ENCODE data around the gene GVQW3. TPM values are rescaled to one million over a fixed set of nuclear protein-coding genes. Genes with fewer than 3 reads are reported as not detected.

Gene GVQW3
- total RNA-seq, 1 experiment from 2014 or later: 6.2 TPM

DNA sequence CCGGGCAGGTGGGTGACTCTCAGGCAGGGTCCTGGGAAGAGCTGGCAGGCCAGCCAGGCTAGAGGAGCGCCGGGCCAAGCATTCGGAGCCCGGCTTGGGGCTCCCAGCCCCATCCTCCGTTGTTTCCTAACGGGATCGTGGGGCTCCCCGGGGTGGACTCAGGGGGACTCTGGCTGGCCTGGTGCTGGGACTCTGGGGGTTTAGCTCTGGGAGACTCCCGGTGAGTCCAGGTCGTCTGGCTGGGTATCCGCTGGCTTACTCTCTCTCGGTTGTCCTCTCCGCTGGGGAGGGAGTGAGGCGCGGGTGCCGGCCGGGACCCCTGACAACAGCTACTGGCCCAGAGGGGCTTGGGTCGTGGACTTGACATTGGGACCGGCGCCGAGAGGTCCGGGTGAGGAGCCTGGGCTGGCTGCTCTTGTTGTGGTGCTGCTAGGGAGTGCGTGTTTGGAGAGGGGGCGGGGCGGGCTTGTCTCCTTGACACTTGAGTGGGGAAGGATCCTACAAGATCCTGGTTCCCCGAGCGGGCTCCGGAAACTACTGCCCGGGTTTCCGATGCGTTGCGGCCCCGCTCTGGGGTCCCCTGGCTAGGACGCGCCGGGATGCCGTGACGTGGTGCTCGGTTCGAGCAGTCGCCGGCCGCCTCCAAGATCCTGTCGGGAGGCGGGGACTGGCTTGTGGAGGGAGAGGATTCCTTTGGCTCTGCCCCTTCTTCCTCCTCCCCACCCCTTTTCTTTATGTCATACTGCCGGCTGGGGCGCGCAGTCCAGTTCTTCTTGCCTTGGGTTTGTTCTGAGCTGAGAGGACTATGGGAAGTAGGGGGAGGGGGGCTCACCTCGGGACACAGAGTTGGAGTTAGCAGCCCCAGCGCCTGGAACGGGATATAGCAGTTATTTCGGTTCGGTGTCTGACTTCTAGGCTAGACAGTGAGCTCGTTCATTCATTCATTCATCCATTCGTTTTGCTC is 64.3 kb downstream of the GVQW3 start:
- DNase-seq (ENCODE audit: low spot score): peak; percentile 97
- Histone ChIP-seq H3K4me3 (ENCODE audit: low read depth, low read length, poor library complexity, severe bottlenecking) (peak overlapping the region; percentile 94), H3K27me3 (replicated peaks; ENCODE audit: insufficient read depth, low read depth, low read length, poor library complexity) (no peaks in the 10 kb centered on the region), H3K27ac (ENCODE audit: low read depth, low read length, poor library complexity, severe bottlenecking) (peak overlapping the region; percentile 91), H3K9me3 (ENCODE audit: low read depth, low read length, poor library complexity, severe bottlenecking) (no peaks in the 10 kb centered on the region), H3K36me3 (ENCODE audit: insufficient read depth, low read length, poor library complexity, severe bottlenecking) (peaks cover 34% of the 10 kb centered on the region), H3K4me1 (ENCODE audit: insufficient read depth, low read length, poor library complexity, severe bottlenecking) (peaks cover 18% of the 10 kb centered on the region)
- intact Hi-C loops (cut with micrococcal nuclease; ENCODE audit: unreplicated experiment): loop anchor here (2.0 kb wide), 1 partner anchor 65 kb away; the partner anchor contains the start of genes GVQW3 and THAP12
- ChIA-PET POLR2A (ENCODE audit: low non-redundant PET) (interaction anchor here (0.6 kb wide), 1 partner anchor 95 kb away, joined by 4 read pairs; no protein-coding TSS in a partner anchor), CTCF (interaction anchor here (1.0 kb wide), 1 partner anchor 238 kb away, joined by 5 read pairs; no protein-coding TSS in a partner anchor)
- TF ChIP-seq CTCF (conservative IDR thresholded peaks at IDR 0.05; ENCODE audit: low read depth, low read length): no peak
- TF ChIP-seq EZH2 (IDR thresholded peaks at IDR 0.05; ENCODE audit: borderline replicate concordance, low read depth, low read length, poor library complexity, severe bottlenecking): no peak
- BruUV-seq (replicated peaks): no TSS peak

DNA sequence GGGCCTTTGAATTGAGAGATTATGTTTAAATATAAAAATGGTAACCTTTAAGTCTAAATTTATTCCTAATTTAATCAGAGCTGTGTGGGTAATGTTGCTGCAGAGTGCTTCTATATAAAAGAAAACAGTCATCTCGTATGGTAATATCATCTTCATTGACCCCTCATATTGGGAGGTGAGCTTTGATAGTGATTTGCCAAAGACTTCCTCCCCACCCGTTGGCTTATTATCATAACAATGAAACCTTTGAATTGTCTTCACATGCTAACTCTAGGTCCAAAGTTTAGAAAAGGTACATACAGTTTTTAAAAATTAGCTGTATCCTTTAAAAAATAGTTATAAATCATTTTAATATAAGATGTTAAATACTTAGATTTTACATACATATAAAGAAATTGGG is 67.4 kb downstream of the GVQW3 start:
- intact Hi-C loops (cut with micrococcal nuclease; ENCODE audit: unreplicated experiment): no loop called here
- CTCF ChIA-PET: no interaction called here
- no peak for DNase-seq (ENCODE audit: low spot score)
- H3K4me3 ChIP-seq (ENCODE audit: low read depth, low read length, poor library complexity, severe bottlenecking): no peak overlapping the region
- H3K9me3 ChIP-seq (ENCODE audit: low read depth, low read length, poor library complexity, severe bottlenecking): no peaks in the 10 kb centered on the region
- no peaks in the 10 kb centered on the region for H3K27me3 ChIP-seq (replicated peaks; ENCODE audit: insufficient read depth, low read depth, low read length, poor library complexity)
- H3K27ac ChIP-seq (ENCODE audit: low read depth, low read length, poor library complexity, severe bottlenecking): no peak overlapping the region
- TF ChIP-seq EZH2 (IDR thresholded peaks at IDR 0.05; ENCODE audit: borderline replicate concordance, low read depth, low read length, poor library complexity, severe bottlenecking): no peak
- no peak for TF ChIP-seq CTCF (conservative IDR thresholded peaks at IDR 0.05; ENCODE audit: low read depth, low read length)
- POLR2A ChIA-PET (ENCODE audit: low non-redundant PET): interaction anchor here (0.6 to 0.7 kb wide), 2 partner anchors 175 to 239 kb away, joined by 5 read pairs; no protein-coding TSS in a partner anchor
- peaks cover 13% of the 10 kb centered on the region for H3K4me1 ChIP-seq (ENCODE audit: insufficient read depth, low read length, poor library complexity, severe bottlenecking)
- BruUV-seq (replicated peaks): no TSS peak
- peaks cover 53% of the 10 kb centered on the region for H3K36me3 ChIP-seq (ENCODE audit: insufficient read depth, low read length, poor library complexity, severe bottlenecking)

- Histone ChIP-seq H3K27ac (ENCODE audit: low read depth, low read length, poor library complexity, severe bottlenecking) (no peak overlapping the region), H3K4me1 (ENCODE audit: insufficient read depth, low read length, poor library complexity, severe bottlenecking) (peaks cover 15% of the 10 kb centered on the region), H3K36me3 (ENCODE audit: insufficient read depth, low read length, poor library complexity, severe bottlenecking) (peaks cover 47% of the 10 kb centered on the region), H3K9me3 (ENCODE audit: low read depth, low read length, poor library complexity, severe bottlenecking) (no peaks in the 10 kb centered on the region), H3K4me3 (ENCODE audit: low read depth, low read length, poor library complexity, severe bottlenecking) (no peak overlapping the region), H3K27me3 (replicated peaks; ENCODE audit: insufficient read depth, low read depth, low read length, poor library complexity) (no peaks in the 10 kb centered on the region)
- intact Hi-C loops (cut with micrococcal nuclease; ENCODE audit: unreplicated experiment): no loop called here
- DNase-seq (ENCODE audit: low spot score): no peak
- BruUV-seq (replicated peaks): no TSS peak
- ChIA-PET POLR2A (ENCODE audit: low non-redundant PET) (no interaction called here), CTCF (no interaction called here)
- no peak for TF ChIP-seq CTCF (conservative IDR thresholded peaks at IDR 0.05; ENCODE audit: low read depth, low read length)
Observed at GRCh38 chr11:76453248-76453647, 72.1 kb downstream of the GVQW3 start.
